IPS-18c (cell line): ENCODE measurements around the gene IRF2.

Experiments
- H3K4me3 ChIP-seq: 2 replicates; pipeline ENCODE4 v1.7.0; 2013; ENCODE audit warnings: low read depth, mild to moderate bottlenecking, low read length, moderate library complexity; ENCODE audit not compliant: insufficient read depth
- H3K9me3 ChIP-seq: one replicate; pipeline ENCODE4 v1.6.1; 2013; ENCODE audit warnings: mild to moderate bottlenecking, low read length, moderate library complexity; ENCODE audit not compliant: control insufficient read depth, insufficient read depth

Gene IRF2

GRCh38 chr4:184373886-184374405 is 100.4 kb downstream of the IRF2 start:
- Histone ChIP-seq H3K4me3 (no peak overlapping the region), H3K9me3 (no peaks in the 10 kb centered on the region)

- Histone ChIP-seq H3K4me3 (no peak overlapping the region), H3K9me3 (no peaks in the 10 kb centered on the region)
Observed at GRCh38 chr4:184371390-184371787, 103.0 kb downstream of the IRF2 start.

- H3K9me3 ChIP-seq: no peaks in the 10 kb centered on the region
- no peak overlapping the region for H3K4me3 ChIP-seq
Observed at GRCh38 chr4:184370711-184371389, 103.5 kb downstream of the IRF2 start.

- H3K9me3 ChIP-seq: no peaks in the 10 kb centered on the region
- no peak overlapping the region for H3K4me3 ChIP-seq
Observed at GRCh38 chr4:184369871-184370270, 104.5 kb downstream of the IRF2 start.

GRCh38 chr4:184368731-184369130 is 105.6 kb downstream of the IRF2 start:
- H3K4me3 ChIP-seq: no peak overlapping the region
- no peaks in the 10 kb centered on the region for H3K9me3 ChIP-seq

- H3K9me3 ChIP-seq: no peaks in the 10 kb centered on the region
- H3K4me3 ChIP-seq: no peak overlapping the region
Observed at GRCh38 chr4:184368290-184368689, 106.1 kb downstream of the IRF2 start.

- H3K9me3 ChIP-seq: no peaks in the 10 kb centered on the region
- no peak overlapping the region for H3K4me3 ChIP-seq
Observed at GRCh38 chr4:184364100-184364921, 110.0 kb downstream of the IRF2 start.

- no peaks in the 10 kb centered on the region for H3K9me3 ChIP-seq
- H3K4me3 ChIP-seq: no peak overlapping the region
Observed at GRCh38 chr4:184363258-184363657, 111.1 kb downstream of the IRF2 start.

- H3K4me3 ChIP-seq: no peak overlapping the region
- H3K9me3 ChIP-seq: no peaks in the 10 kb centered on the region
Observed at GRCh38 chr4:184362396-184362795, 112.0 kb downstream of the IRF2 start.

- Histone ChIP-seq H3K9me3 (no peaks in the 10 kb centered on the region), H3K4me3 (no peak overlapping the region)
Observed at GRCh38 chr4:184361443-184361842, 112.9 kb downstream of the IRF2 start.

GRCh38 chr4:184359888-184360287 is 114.5 kb downstream of the IRF2 start:
- Histone ChIP-seq H3K4me3 (no peak overlapping the region), H3K9me3 (no peaks in the 10 kb centered on the region)

- Histone ChIP-seq H3K4me3 (no peak overlapping the region), H3K9me3 (no peaks in the 10 kb centered on the region)
Observed at GRCh38 chr4:184358521-184359232, 115.7 kb downstream of the IRF2 start.

GRCh38 chr4:184357772-184358171 is 116.6 kb downstream of the IRF2 start:
- Histone ChIP-seq H3K4me3 (no peak overlapping the region), H3K9me3 (no peaks in the 10 kb centered on the region)

- no peaks in the 10 kb centered on the region for H3K9me3 ChIP-seq
Observed at GRCh38 chr4:184357165-184357564, 117.2 kb downstream of the IRF2 start.

GRCh38 chr4:184356366-184356765 is 118.0 kb downstream of the IRF2 start:
- Histone ChIP-seq H3K4me3 (no peak overlapping the region), H3K9me3 (no peaks in the 10 kb centered on the region)

More at GRCh38 chr4:184357165-184357564, 117.2 kb downstream of the IRF2 start:
- H3K4me3 ChIP-seq: no peak overlapping the region

- H3K9me3 ChIP-seq: no peaks in the 10 kb centered on the region
- H3K4me3 ChIP-seq: no peak overlapping the region
Observed at GRCh38 chr4:184355857-184356256, 118.5 kb downstream of the IRF2 start.

GRCh38 chr4:184355111-184355604 is 119.2 kb downstream of the IRF2 start:
- Histone ChIP-seq H3K4me3 (no peak overlapping the region), H3K9me3 (no peaks in the 10 kb centered on the region)
